Ectodermal cell (in vitro differentiated cells): ENCODE measurements around the gene PML.

Experiments used
- H3K27ac ChIP-seq: 2 replicates; pipeline ENCODE4 v1.7.0; 2013; ENCODE audit warnings: mild to moderate bottlenecking, low read depth, low read length; ENCODE audit not compliant: insufficient read depth, poor library complexity, severe bottlenecking
- H3K27me3 ChIP-seq: 2 replicates; pipeline ENCODE4 v1.7.0; 2013; ENCODE audit warnings: mild to moderate bottlenecking, low read length; ENCODE audit not compliant: insufficient read depth, control insufficient read depth, poor library complexity, severe bottlenecking
- H3K36me3 ChIP-seq: one replicate; pipeline ENCODE4 v1.7.0; 2013; ENCODE audit warnings: low read length; ENCODE audit not compliant: control insufficient read depth, insufficient read depth
- H3K4me1 ChIP-seq: one replicate; pipeline ENCODE4 v1.7.0; 2013; ENCODE audit warnings: low read length; ENCODE audit not compliant: control insufficient read depth, insufficient read depth
- H3K4me3 ChIP-seq: 2 replicates; pipeline ENCODE4 v1.7.0; 2013; ENCODE audit warnings: low read depth, low read length, control low read depth; ENCODE audit not compliant: insufficient read depth
- H3K9me3 ChIP-seq: 2 replicates; pipeline ENCODE4 v1.7.0; 2013; ENCODE audit warnings: mild to moderate bottlenecking, low read length, moderate library complexity; ENCODE audit not compliant: control insufficient read depth
- WGBS, 2 experiments: methylation state at CpG; one replicate each; pipeline ENCODE4 v1.1.7; 2013; ENCODE audit warnings: missing lambda C conversion rate in 2 of 2; 5-methylcytosine and 5-hydroxymethylcytosine counted together

PML gene

DNA sequence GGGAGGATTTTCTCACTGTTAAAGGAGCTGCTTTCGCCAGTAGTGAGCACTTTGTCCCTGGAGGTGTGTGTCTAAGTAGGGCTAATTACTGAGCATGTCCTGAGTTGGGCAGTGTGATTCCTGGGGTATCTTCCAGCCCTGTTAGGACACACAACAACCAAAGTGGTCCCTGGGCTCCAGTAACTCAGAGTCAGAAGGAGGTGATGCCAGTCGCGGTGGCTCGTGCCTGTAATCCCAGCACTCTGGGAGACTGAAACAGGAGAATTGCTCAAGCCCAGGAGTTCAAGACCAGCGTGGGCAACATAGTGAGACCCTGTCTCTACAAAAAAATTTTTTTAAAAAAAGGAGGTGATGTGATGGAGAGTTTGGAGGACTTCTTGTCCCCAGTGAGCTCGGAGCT lies 37.5 kb downstream of the PML start:
- Histone ChIP-seq H3K36me3 (peaks cover 10% of the 10 kb centered on the region), H3K27ac (no peak overlapping the region), H3K9me3 (no peaks in the 10 kb centered on the region), H3K4me1 (peaks cover 8% of the 10 kb centered on the region), H3K27me3 (no peaks in the 10 kb centered on the region), H3K4me3 (no peak overlapping the region)
- 93 to 96% methylated on average over 6 of the region's 6 CpGs for WGBS, 2 experiments

DNA sequence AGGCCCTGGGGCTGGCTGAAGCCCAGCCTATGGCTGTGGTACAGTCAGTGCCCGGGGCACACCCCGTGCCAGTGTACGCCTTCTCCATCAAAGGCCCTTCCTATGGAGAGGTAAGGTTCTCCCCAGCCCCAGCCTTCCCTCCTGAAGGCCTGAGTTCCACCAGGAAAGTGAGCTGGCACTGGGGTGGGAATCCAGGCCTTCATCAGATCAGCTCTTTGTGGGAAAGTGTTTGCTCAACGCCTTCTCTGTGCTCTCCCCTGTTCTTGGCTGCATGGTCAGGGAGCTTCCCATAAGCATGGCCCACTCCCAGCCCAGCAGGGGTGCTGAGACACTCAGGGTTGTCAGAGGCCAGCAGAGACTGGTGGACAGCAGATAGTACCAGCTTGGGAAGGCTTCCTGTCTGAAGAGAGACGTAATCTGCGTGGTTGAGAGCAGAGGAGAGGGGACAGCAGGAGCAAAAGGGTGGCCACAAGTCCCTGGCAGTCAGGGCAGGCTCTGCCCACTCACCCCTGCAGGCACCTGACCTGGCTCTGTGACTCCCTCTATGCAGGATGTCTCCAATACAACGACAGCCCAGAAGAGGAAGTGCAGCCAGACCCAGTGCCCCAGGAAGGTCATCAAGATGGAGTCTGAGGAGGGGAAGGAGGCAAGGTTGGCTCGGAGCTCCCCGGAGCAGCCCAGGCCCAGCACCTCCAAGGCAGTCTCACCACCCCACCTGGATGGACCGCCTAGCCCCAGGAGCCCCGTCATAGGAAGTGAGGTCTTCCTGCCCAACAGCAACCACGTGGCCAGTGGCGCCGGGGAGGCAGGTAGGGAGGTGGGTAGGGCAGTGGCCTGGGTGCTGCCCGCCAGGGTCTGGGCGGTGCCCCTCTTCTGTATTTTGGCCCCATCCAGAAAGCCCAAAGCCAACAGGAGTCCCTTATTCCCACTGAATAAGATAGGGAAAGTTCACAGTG lies 38.4 kb downstream of the PML start:
- no peak overlapping the region for H3K27ac ChIP-seq
- no peaks in the 10 kb centered on the region for H3K27me3 ChIP-seq
- H3K36me3 ChIP-seq = peaks cover 10% of the 10 kb centered on the region
- 94% methylated on average over 16 of the region's 16 CpGs for WGBS, 2 experiments
- H3K4me1 ChIP-seq = peaks cover 10% of the 10 kb centered on the region
- H3K4me3 ChIP-seq = no peak overlapping the region
- no peaks in the 10 kb centered on the region for H3K9me3 ChIP-seq

DNA sequence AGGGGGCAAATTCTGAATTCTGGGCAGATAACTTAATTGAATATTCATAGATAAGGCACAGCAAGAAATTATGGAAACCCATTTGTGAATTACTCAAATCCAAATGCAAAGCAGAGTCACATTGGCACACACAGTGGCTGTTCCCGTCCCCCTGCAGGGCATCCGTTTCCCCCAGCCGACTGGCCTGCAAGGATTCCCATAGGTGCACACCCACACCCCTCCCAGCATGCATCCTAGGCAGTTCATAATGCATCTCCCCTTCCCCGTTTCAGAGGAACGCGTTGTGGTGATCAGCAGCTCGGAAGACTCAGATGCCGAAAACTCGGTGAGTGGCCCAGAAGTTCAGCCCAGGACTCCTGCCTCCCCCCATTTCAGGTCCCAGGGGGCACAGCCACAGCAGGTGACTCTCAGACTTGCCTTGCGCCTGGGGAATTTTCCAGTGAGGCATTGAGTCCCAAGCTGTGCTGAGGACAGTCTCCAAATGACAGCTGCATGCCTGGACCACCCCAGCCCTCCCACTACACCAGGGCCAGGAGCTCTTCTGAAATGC lies 39.8 kb downstream of the PML start:
- WGBS, 2 experiments = 90% methylated on average over 10 of the region's 10 CpGs
- no peak overlapping the region for H3K27ac ChIP-seq

DNA sequence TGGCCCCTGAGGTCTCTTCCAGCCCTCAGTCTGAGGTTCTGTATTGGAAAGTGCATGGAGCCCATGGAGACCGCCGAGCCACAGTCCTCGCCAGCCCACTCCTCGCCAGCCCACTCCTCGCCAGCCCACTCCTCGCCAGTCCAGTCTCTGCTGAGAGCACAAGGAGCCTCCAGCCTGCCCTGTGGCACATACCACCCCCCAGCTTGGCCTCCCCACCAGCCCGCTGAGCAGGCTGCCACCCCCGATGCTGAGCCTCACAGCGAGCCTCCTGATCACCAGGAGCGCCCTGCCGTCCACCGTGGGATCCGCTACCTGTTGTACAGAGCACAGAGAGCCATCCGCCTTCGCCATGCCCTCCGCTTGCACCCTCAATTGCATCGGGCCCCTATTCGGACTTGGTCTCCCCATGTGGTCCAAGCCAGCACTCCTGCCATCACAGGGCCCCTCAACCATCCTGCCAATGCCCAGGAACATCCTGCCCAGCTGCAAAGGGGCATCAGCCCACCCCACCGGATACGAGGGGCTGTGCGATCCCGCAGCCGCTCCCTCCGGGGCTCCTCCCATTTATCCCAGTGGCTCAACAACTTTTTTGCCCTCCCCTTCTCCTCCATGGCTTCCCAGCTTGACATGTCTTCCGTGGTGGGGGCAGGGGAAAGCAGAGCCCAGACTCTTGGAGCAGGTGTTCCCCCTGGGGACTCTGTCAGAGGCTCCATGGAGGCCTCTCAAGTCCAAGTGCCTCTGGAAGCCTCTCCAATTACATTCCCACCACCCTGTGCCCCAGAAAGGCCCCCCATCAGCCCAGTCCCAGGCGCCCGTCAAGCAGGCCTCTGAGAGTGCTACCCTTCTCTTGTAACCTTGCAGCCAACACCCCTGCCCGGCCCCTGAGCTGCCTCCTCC lies 40.9 kb downstream of the PML start:
- no peaks in the 10 kb centered on the region for H3K27me3 ChIP-seq
- WGBS, 2 experiments = 93% methylated on average over 28 of the region's 28 CpGs
- H3K36me3 ChIP-seq = peaks cover 10% of the 10 kb centered on the region
- H3K27ac ChIP-seq = no peak overlapping the region
- H3K4me1 ChIP-seq = peaks cover 12% of the 10 kb centered on the region
- H3K9me3 ChIP-seq = no peaks in the 10 kb centered on the region
- no peak overlapping the region for H3K4me3 ChIP-seq

More for the DNA sequence above, 39.8 kb downstream of the PML start:
- Histone ChIP-seq H3K27me3 (no peaks in the 10 kb centered on the region), H3K4me3 (no peak overlapping the region), H3K9me3 (no peaks in the 10 kb centered on the region), H3K36me3 (peaks cover 10% of the 10 kb centered on the region), H3K4me1 (peaks cover 10% of the 10 kb centered on the region)

DNA sequence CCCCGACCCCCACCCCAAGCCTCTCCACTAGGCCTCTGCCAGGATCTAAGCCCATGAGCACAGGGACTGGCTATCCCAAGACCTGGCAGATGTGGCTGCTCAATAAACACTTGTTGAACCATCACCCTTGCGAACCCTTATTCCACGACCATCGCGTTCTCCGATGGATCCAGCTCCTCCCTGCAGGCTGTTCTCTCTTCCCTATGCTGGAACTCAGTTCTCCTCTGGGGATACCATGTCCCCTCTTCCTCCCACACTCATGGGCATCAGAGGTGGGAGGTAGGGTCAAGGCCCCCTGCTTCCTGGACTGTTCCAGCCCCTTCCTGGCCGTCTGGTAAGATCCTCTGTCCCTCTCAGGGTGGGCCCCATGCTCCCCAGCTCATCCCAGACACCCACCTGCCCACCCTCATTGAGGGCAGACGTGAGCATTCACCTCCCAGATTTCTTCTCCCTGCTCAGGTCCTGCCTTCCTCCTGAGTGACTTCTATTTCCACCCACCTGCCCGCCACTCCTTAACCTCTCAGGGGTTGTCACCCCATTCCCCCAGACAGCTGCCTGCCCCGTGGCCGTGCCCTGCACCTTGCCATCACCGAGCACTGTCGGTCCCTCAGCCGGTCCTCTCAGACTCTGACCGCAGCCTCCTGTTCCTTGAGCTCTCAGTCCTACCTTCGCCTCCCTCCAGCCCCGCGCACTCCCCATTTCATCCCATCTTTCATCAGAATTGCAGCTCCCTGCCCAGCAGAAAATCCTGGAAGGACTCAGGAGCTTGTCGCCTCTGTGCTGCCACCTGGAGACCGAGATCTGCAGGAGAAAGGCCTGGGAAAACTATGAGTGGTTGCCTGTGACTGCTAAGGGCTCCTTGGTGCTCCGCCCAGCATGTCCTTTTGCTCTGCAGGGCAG lies 42.0 kb downstream of the PML start:
- H3K27ac ChIP-seq = no peak overlapping the region
- WGBS, 2 experiments = 66 to 69% methylated on average over 21 of the region's 21 CpGs
- H3K27me3 ChIP-seq = no peaks in the 10 kb centered on the region
- H3K36me3 ChIP-seq = peaks cover 10% of the 10 kb centered on the region
- no peaks in the 10 kb centered on the region for H3K9me3 ChIP-seq
- H3K4me1 ChIP-seq = peaks cover 15% of the 10 kb centered on the region
- no peak overlapping the region for H3K4me3 ChIP-seq

DNA sequence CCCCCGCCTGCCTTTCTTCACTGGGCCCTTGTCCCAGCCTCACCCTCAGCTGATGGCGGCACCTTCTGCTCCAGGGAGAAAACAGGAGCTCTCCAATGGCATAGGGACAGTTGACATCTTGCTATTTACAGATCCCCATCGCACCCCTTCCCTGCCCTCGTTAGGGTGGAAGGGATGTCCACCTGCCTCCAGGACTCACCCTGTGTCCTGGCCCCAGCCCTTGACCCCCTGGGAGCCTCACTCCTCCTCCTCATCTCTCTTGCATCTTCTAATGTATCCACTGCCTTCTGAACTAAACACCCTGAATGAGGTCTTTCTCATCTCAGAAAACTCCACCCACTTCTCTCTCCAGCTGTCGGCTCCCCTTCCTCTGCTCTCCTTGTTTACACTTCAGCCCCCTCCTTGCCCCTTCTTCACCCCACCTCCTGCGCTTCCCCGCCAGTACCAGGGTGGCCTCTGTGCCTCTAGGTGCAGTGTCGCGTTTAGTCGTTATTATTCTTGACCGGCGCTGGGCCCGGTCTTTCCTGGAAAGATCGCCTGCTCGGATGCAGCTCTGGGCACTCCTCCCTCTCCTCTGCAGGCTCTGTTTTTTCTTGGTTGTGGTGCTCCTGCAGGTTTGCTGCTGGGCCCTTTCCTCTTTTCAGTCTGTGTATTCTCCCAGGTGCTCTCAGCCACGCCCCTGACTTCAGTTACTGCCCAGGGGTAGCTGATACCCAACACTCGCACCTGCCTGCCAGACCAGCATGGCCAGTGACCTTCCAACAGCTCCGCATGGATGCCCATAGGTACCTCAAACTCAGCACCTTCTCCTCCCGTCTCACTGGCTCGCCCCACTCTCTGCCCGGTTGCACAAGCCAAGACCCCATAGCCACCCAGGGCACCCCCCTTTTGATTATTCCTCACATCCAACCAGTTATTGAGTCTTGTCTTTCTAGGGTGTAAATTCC lies 42.9 kb downstream of the PML start:
- Histone ChIP-seq H3K27me3 (no peaks in the 10 kb centered on the region), H3K9me3 (no peaks in the 10 kb centered on the region), H3K36me3 (peaks cover 10% of the 10 kb centered on the region), H3K4me1 (peaks cover 15% of the 10 kb centered on the region), H3K4me3 (no peak overlapping the region), H3K27ac (no peak overlapping the region)
- 81 to 82% methylated on average over 21 of the region's 21 CpGs for WGBS, 2 experiments

DNA sequence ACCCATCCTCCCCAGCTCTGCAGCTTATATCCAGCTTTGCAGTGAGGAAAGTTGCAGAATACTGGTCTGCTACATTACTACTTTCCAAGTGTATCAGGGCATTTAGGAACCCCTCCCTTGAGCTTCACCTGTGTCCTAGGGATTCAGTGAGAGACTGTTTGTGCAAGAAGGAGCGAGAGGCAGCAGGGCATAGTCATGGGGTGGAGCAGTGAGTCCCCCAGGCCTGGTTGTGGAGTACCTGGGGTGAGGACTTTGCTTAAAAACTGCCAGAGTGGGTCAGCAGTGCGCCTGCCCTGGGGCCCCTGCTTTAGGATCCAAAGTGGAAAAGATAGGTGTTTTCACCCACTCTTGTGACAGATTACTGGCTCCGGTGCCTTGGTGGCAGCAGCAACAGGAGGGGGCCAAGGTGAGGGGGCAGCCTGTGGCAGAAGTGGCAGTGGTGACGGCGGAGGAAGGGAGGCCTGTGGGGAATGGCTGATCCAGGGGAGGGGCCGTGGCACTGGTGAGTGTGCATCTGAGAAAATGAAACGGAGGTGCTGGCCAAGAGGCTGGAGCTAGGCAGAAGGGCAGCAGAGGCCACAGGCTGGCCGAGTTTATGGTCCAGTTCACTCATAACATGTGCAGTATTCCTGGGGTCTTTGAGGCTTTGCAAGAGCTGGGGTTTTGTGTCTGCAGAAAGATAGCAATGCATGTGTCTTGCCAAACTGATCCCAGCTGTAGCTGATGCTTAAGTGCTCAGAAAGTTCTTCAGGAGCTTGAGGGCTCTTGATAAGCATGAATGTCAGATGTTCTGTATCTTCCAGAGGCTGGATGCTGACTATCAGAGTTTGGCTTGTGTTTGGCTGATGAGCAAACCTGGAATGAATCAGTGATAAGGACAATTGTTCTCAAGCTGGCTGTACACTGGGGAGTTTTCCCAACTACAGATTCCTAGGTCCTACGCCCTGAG lies 44.5 kb downstream of the PML start:
- Histone ChIP-seq H3K27ac (no peak overlapping the region), H3K4me3 (no peak overlapping the region), H3K27me3 (no peaks in the 10 kb centered on the region), H3K9me3 (no peaks in the 10 kb centered on the region), H3K36me3 (peaks cover 8% of the 10 kb centered on the region), H3K4me1 (peaks cover 15% of the 10 kb centered on the region)
- 91 to 92% methylated on average over 9 of the region's 9 CpGs for WGBS, 2 experiments

DNA sequence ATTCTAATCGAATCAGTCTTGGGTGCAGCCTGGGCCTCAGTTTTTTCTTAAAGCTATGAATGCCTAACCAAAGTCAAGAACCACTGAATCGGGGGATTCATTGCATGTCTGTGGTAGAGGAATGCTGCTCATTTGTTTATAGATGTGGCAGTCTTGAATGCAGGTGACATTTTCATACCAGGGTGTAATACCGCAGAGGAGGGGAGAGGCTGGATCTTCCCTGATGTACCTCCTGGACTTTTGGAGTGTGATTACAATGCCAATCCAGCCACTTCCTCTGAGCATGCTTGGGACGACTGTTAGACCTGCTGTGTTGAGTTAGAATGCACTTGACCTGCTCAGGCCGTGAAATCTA lies 45.1 kb downstream of the PML start:
- H3K27me3 ChIP-seq = no peaks in the 10 kb centered on the region
- H3K9me3 ChIP-seq = no peaks in the 10 kb centered on the region
- H3K4me1 ChIP-seq = peaks cover 15% of the 10 kb centered on the region
- peaks cover 1% of the 10 kb centered on the region for H3K36me3 ChIP-seq
- 84 to 92% methylated on average over 5 of the region's 5 CpGs for WGBS, 2 experiments
- no peak overlapping the region for H3K27ac ChIP-seq
- H3K4me3 ChIP-seq = no peak overlapping the region
